PFSK-1 (cell line): ENCODE data around the gene SV2C.

Source experiments
- FOXP2 ChIP-seq: optimal IDR thresholded peaks from 2 replicates; pipeline ENCODE3; 2011; ENCODE audit warnings: borderline replicate concordance, control low read depth, inconsistent platforms; ENCODE audit not compliant: insufficient read depth; ENCODE audit errors: extremely low read length, extremely low read depth
- POLR2AphosphoS5 ChIP-seq: IDR thresholded peaks from 2 replicates; pipeline ENCODE4 v1.6.1; 2012; ENCODE audit warnings: low read depth, mild to moderate bottlenecking, control low read depth, low read length, moderate library complexity
- REST ChIP-seq, 2 experiments: IDR thresholded peaks; 2 replicates each; pipeline versions ENCODE4 v1.6.1 to v1.8.0; 2011 to 2012; ENCODE audit warnings: low read depth in 2 of 2, low read length in 2 of 2, control low read depth in 1 of 2, inconsistent platforms in 1 of 2, mild to moderate bottlenecking in 1 of 2, moderate library complexity in 1 of 2; ENCODE audit not compliant: insufficient read depth in 1 of 2
- SIN3A ChIP-seq: IDR thresholded peaks from 2 replicates; pipeline ENCODE4 v1.6.1; 2012; ENCODE audit warnings: mild to moderate bottlenecking, low read length, moderate library complexity, borderline replicate concordance; ENCODE audit not compliant: insufficient read depth
- TAF1 ChIP-seq: IDR thresholded peaks from 2 replicates; pipeline ENCODE4 v1.6.1; 2012; ENCODE audit warnings: low read length, control low read depth, borderline replicate concordance; ENCODE audit not compliant: insufficient read depth

Gene SV2C

DNA sequence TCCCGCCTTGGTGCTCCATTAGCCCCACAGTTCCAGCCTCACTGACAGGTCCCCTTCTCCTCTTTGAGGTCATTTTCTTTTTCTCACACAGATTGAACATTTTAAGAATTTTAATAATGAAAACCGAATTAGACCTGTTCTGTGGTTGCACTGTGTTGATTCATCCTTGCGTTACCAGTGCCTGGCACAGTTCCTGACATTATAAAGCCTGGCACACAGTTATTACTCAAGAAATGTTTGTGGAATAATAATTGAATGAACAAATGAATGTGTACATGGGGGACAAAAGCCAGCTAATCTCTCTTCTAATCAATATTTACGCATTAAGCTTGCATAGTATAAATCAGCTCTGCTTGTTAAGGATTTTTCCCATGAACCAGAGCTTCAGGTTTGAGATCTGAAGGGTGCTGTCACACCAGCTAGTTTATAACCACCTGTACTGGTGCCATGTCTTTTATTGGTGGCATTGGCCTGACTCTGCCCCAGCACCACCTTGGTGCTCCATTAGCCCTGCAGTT lies 80.0 kb downstream of the SV2C start:
- TF ChIP-seq FOXP2 (no peak), POLR2AphosphoS5 (no peak), SIN3A (no peak), REST (IDR thresholded peaks at IDR 0.05; ENCODE audit: insufficient read depth in 1 of 2, low read depth in 2 of 2, low read length in 2 of 2) (no peak), TAF1 (no peak)

GRCh38 chr5:76165029-76165428 lies 81.8 kb downstream of the SV2C start:
- TF ChIP-seq TAF1 (no peak), FOXP2 (no peak), REST (IDR thresholded peaks at IDR 0.05; ENCODE audit: insufficient read depth in 1 of 2, low read depth in 2 of 2, low read length in 2 of 2) (no peak), SIN3A (no peak), POLR2AphosphoS5 (no peak)

- TF ChIP-seq SIN3A (no peak), TAF1 (no peak), POLR2AphosphoS5 (no peak), REST (IDR thresholded peaks at IDR 0.05; ENCODE audit: insufficient read depth in 1 of 2, low read depth in 2 of 2, low read length in 2 of 2) (no peak), FOXP2 (no peak)
Observed at GRCh38 chr5:76165711-76166374, 82.7 kb downstream of the SV2C start.

GRCh38 chr5:76166886-76167576 lies 83.8 kb downstream of the SV2C start:
- no peak for TF ChIP-seq TAF1
- TF ChIP-seq FOXP2, result no peak
- no peak for TF ChIP-seq SIN3A
- no peak for TF ChIP-seq REST (IDR thresholded peaks at IDR 0.05; ENCODE audit: insufficient read depth in 1 of 2, low read depth in 2 of 2, low read length in 2 of 2)
- no peak for TF ChIP-seq POLR2AphosphoS5
